ENCODE results near the gene FCSK. TPM values are rescaled to one million over a fixed set of nuclear protein-coding genes. Genes with fewer than 3 reads are reported as not detected.

Gene FCSK
- total and polyA plus RNA-seq, 2 of the 13 experiments (the other 11 are each of a cell fraction or from before 2014, with no cell fraction given) = 9.1 to 19.2 TPM

- H3K27me3 ChIP-seq (ENCODE audit: control insufficient read depth in 1 of 2, insufficient read depth in 2 of 2, low read length in 2 of 2) = no peaks in the 10 kb centered on the region; a peak in 1 of 5 replicates
- H3K4me3 ChIP-seq (replicated peaks in 1 of 3; ENCODE audit: insufficient read depth in 1 of 3, low read depth in 2 of 3, low read length in 3 of 3) = peak overlapping the region; percentile 82 to 92 (median 89)
- FAIRE-seq (peak; percentile 62), ATAC-seq (peak; percentile 6), DNase-seq (ENCODE audit: low spot score) (peak; percentile 80)
- H3K4me2 ChIP-seq (ENCODE audit: low read depth, low read length) = peak overlapping the region; percentile 87
- H3K36me3 ChIP-seq (replicated peaks in 1 of 2; ENCODE audit: control insufficient read depth in 1 of 2, insufficient read depth in 2 of 2, low read length in 2 of 2) = peaks cover 0 to under 1% of the 10 kb centered on the region in 2 experiments; a peak in 1 of 5 replicates
- POLR2A ChIA-PET = interaction anchor here (0.7 to 8.3 kb wide), 8 partner anchors 10 to 151 kb away, joined by 3 to 78 read pairs (median 8); partner anchors contain the start of genes AARS1 and FCSK
- no peaks in the 10 kb centered on the region for H3K9me3 ChIP-seq (ENCODE audit: low read length)
- H2AFZ ChIP-seq (ENCODE audit: low read length) = no peak overlapping the region
- peak overlapping the region; percentile 79 for H3K9ac ChIP-seq (ENCODE audit: insufficient read depth, low read depth, low read length)
- CTCF ChIA-PET (ENCODE audit: low intra/inter-chr PET ratio, low total read pairs) = no interaction called here
- in situ Hi-C loops (cut with HindIII; ENCODE audit: extremely low pct_ligation_motif_present, low pct_unique_long_range_greater_than_20kb) (no loop called here), intact Hi-C loops (cut with micrococcal nuclease; ENCODE audit: unreplicated experiment) (no loop called here)
- H3K79me2 ChIP-seq (ENCODE audit: insufficient read depth, low read length) = peaks cover 27% of the 10 kb centered on the region
- no TSS peak for BruUV-seq (replicated peaks)
- WGBS (ENCODE audit: low lambda C conversion rate) = 25% methylated on average over 7 of the region's 11 CpGs
- peaks cover 65% of the 10 kb centered on the region for H3K4me1 ChIP-seq (ENCODE audit: insufficient read depth, low read length)
- peak overlapping the region; percentile 69 for H3K27ac ChIP-seq (ENCODE audit: extremely low read length, insufficient read depth, low read length)
- H4K20me1 ChIP-seq (ENCODE audit: insufficient read depth, low read length) = no peaks in the 10 kb centered on the region
- TF ChIP-seq GABPA (IDR thresholded peaks at IDR 0.05; ENCODE audit: low read depth, low read length) (no peak), GABPA (CRISPR knock-in tag; IDR thresholded peaks at IDR 0.05; ENCODE audit: low read depth) (no peak), THRA (CRISPR knock-in tag; IDR thresholded peaks at IDR 0.05; ENCODE audit: borderline replicate concordance) (0 out of 2 replicates have a peak, but pooled peaks have one; percentile 23), MAZ (IDR thresholded peaks at IDR 0.05; ENCODE audit: borderline replicate concordance, low read depth, low read length) (no peak), MAZ (CRISPR knock-in tag; IDR thresholded peaks at IDR 0.05; ENCODE audit: low read depth) (no peak), POLR2AphosphoS2 (IDR thresholded peaks at IDR 0.05; ENCODE audit: low read depth, low read length) (no peak), ZNF777 (CRISPR knock-in tag; IDR thresholded peaks at IDR 0.05) (no peak), ZNF790 (CRISPR knock-in tag; IDR thresholded peaks at IDR 0.05; ENCODE audit: borderline replicate concordance) (no peak), ZNF121 (CRISPR knock-in tag; IDR thresholded peaks at IDR 0.05) (peak; percentile 94), REL (CRISPR knock-in tag; conservative IDR thresholded peaks at IDR 0.05) (no peak), ZIK1 (CRISPR knock-in tag; IDR thresholded peaks at IDR 0.05; ENCODE audit: borderline replicate concordance, low read depth) (no peak), E2F2 (CRISPR knock-in tag; IDR thresholded peaks at IDR 0.05; ENCODE audit: borderline replicate concordance) (no peak), ZNF629 (CRISPR knock-in tag; conservative IDR thresholded peaks at IDR 0.05) (0 out of 2 replicates have a peak, but pooled peaks have one; percentile 3), ZNF564 (CRISPR knock-in tag; IDR thresholded peaks at IDR 0.05) (no peak), MEIS2 (CRISPR knock-in tag; IDR thresholded peaks at IDR 0.05) (0 out of 2 replicates have a peak, but pooled peaks have one; percentile 51), CBX5 (CRISPR knock-in tag; IDR thresholded peaks at IDR 0.05; ENCODE audit: borderline replicate concordance) (no peak), SKI (IDR thresholded peaks at IDR 0.05; ENCODE audit: partially characterized antibody) (no peak), ATF3 (CRISPR knock-in tag; IDR thresholded peaks at IDR 0.05) (peak; percentile 67; the same call in 1 of the 2 replicates), KLF16 (CRISPR knock-in tag; IDR thresholded peaks at IDR 0.05) (no peak), ZNF773 (CRISPR knock-in tag; IDR thresholded peaks at IDR 0.05; ENCODE audit: borderline replicate concordance) (no peak), NFE2L2 (IDR thresholded peaks at IDR 0.05; ENCODE audit: low read length) (no peak), ZKSCAN5 (CRISPR knock-in tag; IDR thresholded peaks at IDR 0.05) (no peak), THAP8 (CRISPR knock-in tag; IDR thresholded peaks at IDR 0.05; ENCODE audit: borderline replicate concordance) (no peak)
Observed at GRCh38 chr16:70440009-70440692, 14.2 kb upstream of the FCSK start.

Data from HepG2 (cell line).